HG03280 (cell line): ENCODE measurements around the gene RGS16.
A peak's percentile ranks its signal among the peaks of the same experiment; 100 is the strongest.
"Not testable (repeated sequence)": the region's sequence is repeated elsewhere in the genome, so short reads cannot be mapped to it uniquely, and the experiment has no call there.

ENCODE experiments used
- ATAC-seq: cut with Tn5 transposase; IDR thresholded peaks from one replicate; pipeline ENCODE4 v1.9.1; 2021; ENCODE audit warnings: mild to moderate bottlenecking, moderate library complexity; ENCODE audit not compliant: unreplicated experiment

The RGS16 gene, protein sequence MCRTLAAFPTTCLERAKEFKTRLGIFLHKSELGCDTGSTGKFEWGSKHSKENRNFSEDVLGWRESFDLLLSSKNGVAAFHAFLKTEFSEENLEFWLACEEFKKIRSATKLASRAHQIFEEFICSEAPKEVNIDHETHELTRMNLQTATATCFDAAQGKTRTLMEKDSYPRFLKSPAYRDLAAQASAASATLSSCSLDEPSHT

GRCh38 chr1:182604175-182605164, at the start of gene RGS16:
RGS16 (minus strand) TSS chr1:182604389; CDS start chr1:182604259, 130 bp downstream.
- peak; percentile 87 for ATAC-seq

- ATAC-seq: no peak
Measured at GRCh38 chr1:182653986-182654385, 49.8 kb upstream of the RGS16 start.

DNA sequence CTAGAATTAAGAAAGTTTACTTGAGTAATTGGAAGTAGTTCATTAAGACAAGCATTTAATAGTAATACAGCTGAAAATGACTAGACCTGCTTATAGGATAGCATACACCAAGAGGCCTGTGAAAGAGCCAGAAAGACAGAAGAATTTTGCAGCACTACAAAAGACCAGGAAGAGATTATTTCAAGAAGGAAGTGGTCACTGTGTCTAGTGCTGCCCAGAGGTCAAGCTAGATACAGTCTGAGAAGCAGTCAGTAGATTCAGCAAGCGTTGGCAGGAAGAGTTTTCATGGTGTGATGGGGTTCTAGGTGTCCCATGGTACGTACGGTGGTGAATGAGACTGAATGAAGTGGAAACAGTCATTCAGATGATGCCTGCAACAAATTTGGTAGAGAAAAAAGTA, 48.7 kb upstream of the RGS16 start:
- no peak for ATAC-seq

- no peak for ATAC-seq
Measured at GRCh38 chr1:182651339-182651724, 47.1 kb upstream of the RGS16 start.

DNA sequence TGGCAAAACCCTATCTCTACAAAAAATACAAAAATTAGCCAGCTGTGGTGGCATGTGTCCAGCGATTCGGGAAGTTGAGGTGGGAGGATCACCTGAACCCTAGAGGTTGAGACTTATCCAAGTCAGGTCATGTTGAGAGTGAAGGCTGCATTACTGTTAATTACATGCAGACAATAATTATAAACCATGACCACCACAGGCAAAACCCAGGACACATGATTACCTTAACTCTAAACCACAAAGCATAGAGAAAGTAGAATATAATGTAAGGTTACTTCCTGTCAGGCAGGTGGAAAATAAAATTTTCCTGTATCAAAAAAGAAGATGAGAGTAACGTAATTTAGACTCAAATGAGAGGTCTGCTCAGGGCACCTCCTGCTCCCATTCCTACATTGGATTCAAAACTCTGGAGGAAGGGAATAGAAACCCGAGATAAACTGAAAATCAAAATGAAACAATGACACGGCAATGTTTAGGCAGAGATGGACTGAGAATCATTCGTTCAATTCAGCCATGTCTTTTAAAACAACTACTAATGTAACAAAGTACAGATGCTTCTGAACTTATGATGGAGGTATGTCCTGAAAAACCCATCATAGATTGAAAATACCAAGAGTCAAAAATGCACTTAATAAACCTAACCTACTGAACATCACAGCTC, 46.6 kb upstream of the RGS16 start:
- ATAC-seq: no peak

GRCh38 chr1:182649041-182649440, 44.9 kb upstream of the RGS16 start:
- no peak for ATAC-seq

DNA sequence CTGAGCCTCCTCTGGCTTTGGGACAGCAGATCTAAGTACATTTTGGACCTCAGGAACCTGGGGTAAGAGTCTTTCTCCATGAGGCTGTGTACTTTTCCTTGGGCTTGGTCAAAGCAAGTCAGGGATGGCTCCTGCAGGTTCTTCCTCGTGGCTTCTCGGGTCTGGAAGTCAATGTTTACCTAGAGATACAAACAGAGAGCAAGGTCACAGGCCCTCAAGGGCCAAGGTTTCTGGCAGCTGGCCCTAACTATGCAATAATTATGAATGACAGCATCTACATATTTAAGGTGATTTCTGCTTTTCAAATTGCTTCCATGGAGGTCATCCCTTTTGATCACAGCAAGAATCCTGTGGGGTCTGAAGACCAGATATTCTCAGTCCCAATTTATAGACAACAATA, 42.5 kb upstream of the RGS16 start:
- ATAC-seq: no peak

DNA sequence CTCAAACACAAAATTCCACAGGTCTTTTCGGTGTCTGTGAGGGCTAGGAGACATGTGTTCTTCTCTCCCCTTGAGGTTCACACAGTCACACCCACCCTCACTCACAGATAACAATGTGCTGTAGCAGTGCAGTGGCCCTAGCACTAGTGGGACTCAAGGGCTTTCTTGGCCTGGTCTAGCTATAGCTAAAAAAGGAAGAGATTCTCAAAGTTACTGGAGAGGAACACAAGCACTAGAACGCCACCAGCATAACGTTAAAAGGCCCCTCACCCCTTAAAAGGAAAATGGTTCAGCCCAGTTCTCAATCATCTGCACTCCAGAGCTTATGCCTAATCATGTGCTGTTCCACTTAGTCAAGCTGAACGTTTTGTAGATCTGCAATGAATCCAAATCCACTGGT, 40.7 kb upstream of the RGS16 start:
- no peak for ATAC-seq

DNA sequence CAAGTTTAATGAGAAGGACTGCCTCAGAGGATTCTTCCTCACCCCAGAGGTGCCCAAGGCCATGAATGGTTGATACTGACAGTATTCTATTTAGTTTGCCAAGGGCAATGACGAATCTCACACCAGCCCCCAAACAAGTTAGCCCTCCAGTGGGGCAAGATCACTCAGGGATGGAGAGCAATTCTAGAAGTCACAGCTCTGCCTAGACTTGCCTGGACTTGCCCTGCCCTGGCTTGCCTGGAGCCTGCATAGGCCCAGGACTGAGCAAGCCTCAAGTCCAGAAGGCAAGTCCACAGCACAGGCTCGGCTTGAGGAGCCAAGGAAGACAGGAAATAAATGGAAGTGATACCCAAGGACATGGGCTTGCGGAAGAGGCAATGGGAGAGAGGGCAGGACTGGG, 39.5 kb upstream of the RGS16 start:
- no peak for ATAC-seq

DNA sequence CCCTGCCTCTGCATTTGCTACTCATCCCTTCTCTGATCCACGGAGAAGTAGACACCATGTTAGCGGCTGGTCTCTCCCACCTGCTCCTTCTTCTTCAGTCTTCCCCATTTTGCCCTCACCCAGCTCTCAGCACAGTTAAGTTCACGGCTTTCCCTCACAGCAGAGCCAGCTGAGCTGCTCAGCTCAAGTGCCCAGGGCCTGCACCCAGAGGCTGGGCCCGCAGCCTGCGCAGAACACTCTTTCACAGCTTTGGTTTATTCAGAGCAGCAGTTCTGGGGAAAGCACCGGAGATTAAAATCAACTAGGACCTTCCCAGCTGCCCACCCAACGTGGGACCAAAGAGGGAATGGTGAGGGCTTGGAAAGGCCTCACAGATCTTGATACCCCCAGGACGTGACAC, 38.3 kb upstream of the RGS16 start:
- no peak for ATAC-seq

GRCh38 chr1:182641561-182641960, 37.4 kb upstream of the RGS16 start:
- no peak for ATAC-seq

- ATAC-seq: no peak
Measured at GRCh38 chr1:182639330-182639729, 35.1 kb upstream of the RGS16 start.

GRCh38 chr1:182637769-182638168, 33.6 kb upstream of the RGS16 start:
- ATAC-seq: no peak

GRCh38 chr1:182635871-182636270, 31.7 kb upstream of the RGS16 start:
- ATAC-seq: no peak

- no peak for ATAC-seq
Measured at GRCh38 chr1:182634306-182635072, 30.3 kb upstream of the RGS16 start.

DNA sequence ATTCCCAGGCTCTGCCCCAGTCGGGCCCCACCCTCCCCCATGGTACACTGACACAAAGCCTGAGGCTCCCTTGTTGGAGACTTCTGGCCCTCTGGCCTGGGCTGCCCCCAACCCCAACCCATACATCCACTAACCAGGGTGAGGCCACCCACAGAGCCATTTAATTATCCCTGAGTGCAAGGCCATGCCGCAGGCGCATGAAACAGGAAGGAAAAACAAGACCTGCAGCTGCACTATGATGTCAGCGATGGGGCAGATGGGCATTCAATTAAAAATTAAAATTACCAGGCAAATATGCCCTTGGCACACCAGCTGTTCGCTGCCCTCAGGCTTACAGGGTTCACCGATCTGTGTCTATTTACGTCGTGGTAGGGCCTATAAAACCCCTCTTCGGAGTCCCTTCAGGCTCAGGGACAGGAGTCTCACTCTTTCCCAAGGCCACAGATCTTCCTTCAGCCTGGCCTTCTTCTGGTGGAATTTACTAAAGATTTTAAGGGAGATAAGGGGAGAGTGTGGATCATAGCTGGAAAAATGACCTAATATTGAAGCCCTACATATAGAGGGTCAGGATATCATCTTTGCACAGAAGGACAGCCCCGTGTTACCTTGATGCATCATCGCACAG, 29.6 kb upstream of the RGS16 start:
- no peak for ATAC-seq

DNA sequence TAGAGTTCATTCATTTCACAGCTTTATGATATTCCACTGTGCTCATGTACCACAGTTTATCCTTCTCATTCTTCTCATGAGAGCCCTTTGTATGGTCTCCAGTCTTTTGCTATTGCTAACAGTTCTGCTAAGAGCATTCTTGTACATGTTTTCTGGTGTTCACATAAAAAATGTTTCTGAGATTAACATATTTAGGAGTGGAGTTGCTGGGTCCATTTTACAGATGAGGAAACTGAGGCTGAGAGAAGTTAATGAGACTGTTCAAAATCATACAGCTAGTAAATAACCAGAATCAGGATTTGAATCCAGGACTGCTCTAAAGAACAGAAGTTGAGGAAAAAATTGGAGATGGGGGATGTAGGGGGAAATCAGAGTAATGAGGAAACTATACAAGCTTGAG, 28.8 kb upstream of the RGS16 start:
- ATAC-seq: no peak

DNA sequence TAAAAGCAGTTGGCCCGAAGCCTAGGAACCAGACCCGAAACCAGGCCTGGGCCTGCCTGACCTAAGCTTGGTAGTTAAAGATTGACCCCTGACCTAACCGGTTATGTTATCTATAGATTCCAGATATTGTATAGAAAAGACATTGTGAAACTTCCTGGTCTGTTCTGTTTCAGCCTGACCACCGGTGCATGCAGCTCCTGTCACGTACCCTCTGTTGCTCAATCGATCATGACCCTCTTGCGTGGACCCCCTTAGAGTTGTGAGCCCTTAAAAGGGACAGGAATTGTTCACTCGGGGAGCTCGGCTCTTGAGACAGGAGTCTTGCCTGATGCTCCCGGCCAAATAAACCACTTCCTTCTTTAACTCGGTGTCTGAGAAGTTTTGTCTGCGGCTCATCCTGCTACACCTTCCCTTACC, 28.3 kb upstream of the RGS16 start:
- ATAC-seq: not testable (repeated sequence)

- no peak for ATAC-seq
Measured at GRCh38 chr1:182631954-182632353, 27.8 kb upstream of the RGS16 start.

GRCh38 chr1:182631053-182631677, 27.0 kb upstream of the RGS16 start:
- ATAC-seq: no peak
